Thoracic aorta (tissue), 2 donors: ENCODE data around the gene ADGRA1. TPM values are rescaled to one million over a fixed set of nuclear protein-coding genes. Genes with fewer than 3 reads are reported as not detected.

Experiments used
- ATAC-seq: fragments of 150-250 bp; one replicate; pipeline ENCODE4 v1.8.0; 2017; ENCODE audit warnings: low read depth; ENCODE audit not compliant: insufficient number of reproducible peaks, low FRiP score
- DNase-seq: peaks from one replicate; pipeline ENCODE4 v3.0.0-alpha.2; 2020; ENCODE audit warnings: low spot score
- H3K27ac ChIP-seq, 2 donors: fragments of 200-600 bp; sonication (generic); 1 replicate in 1 of 2; 2 replicates in 1 of 2; pipeline ENCODE4 v1.5.1; 2016; ENCODE audit warnings: mild to moderate bottlenecking in 2 of 2, moderate library complexity in 2 of 2
- H3K27me3 ChIP-seq: fragments of 200-600 bp; sonication (generic); replicated peaks from 2 replicates; pipeline ENCODE4 v1.6.0; 2016; ENCODE audit warnings: mild to moderate bottlenecking; ENCODE audit not compliant: insufficient read depth
- H3K36me3 ChIP-seq: fragments of 200-600 bp; sonication (generic); one replicate; pipeline ENCODE4 v1.5.1; 2016
- H3K4me1 ChIP-seq, 2 donors: fragments of 200-600 bp; sonication (generic); 1 replicate in 1 of 2; 2 replicates in 1 of 2; pipeline versions ENCODE4 v1.5.1 to v1.6.0; 2016; ENCODE audit warnings: low read depth in 2 of 2, mild to moderate bottlenecking in 1 of 2; ENCODE audit not compliant: control insufficient read depth in 1 of 2
- H3K4me3 ChIP-seq: fragments of 200-600 bp; sonication (generic); 2 replicates; pipeline ENCODE4 v1.5.1; 2016; ENCODE audit warnings: mild to moderate bottlenecking
- H3K9me3 ChIP-seq: fragments of 200-600 bp; sonication (generic); 2 replicates; pipeline ENCODE4 v1.5.1; 2016
- total RNA-seq, 2 donors: library from RNA; depleted of rRNA; stranded (reverse); fragments of >200 nt; gene quantifications; one replicate each; pipeline versions ENCODE4 v1.1.0 to v1.2.3, GENCODE V29; 2016
- TF ChIP-seq, protein P1 (sequence below): fragments of 200-600 bp; sonication (generic); IDR thresholded peaks from one replicate; pipeline ENCODE4 v1.5.1; 2019; ENCODE audit warnings: antibody characterized with exemption

The ADGRA1 gene
- total RNA-seq, 2 donors from 2014 or later: not detected

GRCh38 chr10:133056651-133057178, 31.0 kb upstream of the ADGRA1 start:
- DNase-seq (no peak), ATAC-seq (no peak)
- no peaks in the 10 kb centered on the region for H3K4me1 ChIP-seq
- no peaks in the 10 kb centered on the region for H3K36me3 ChIP-seq
- no peaks in the 10 kb centered on the region for H3K27me3 ChIP-seq
- TF ChIP-seq, protein P1, sequence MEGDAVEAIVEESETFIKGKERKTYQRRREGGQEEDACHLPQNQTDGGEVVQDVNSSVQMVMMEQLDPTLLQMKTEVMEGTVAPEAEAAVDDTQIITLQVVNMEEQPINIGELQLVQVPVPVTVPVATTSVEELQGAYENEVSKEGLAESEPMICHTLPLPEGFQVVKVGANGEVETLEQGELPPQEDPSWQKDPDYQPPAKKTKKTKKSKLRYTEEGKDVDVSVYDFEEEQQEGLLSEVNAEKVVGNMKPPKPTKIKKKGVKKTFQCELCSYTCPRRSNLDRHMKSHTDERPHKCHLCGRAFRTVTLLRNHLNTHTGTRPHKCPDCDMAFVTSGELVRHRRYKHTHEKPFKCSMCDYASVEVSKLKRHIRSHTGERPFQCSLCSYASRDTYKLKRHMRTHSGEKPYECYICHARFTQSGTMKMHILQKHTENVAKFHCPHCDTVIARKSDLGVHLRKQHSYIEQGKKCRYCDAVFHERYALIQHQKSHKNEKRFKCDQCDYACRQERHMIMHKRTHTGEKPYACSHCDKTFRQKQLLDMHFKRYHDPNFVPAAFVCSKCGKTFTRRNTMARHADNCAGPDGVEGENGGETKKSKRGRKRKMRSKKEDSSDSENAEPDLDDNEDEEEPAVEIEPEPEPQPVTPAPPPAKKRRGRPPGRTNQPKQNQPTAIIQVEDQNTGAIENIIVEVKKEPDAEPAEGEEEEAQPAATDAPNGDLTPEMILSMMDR: no peak
- H3K27ac ChIP-seq: no peak overlapping the region
- H3K4me3 ChIP-seq: no peak overlapping the region
- H3K9me3 ChIP-seq: no peaks in the 10 kb centered on the region

- no peaks in the 10 kb centered on the region for H3K27me3 ChIP-seq
- TF ChIP-seq, protein P1: no peak
- no peak overlapping the region for H3K4me3 ChIP-seq
- ATAC-seq: no peak
- DNase-seq: no peak
- H3K36me3 ChIP-seq: no peaks in the 10 kb centered on the region
- H3K27ac ChIP-seq: no peak overlapping the region
- no peaks in the 10 kb centered on the region for H3K4me1 ChIP-seq
- H3K9me3 ChIP-seq: no peaks in the 10 kb centered on the region
These were observed 29.2 kb upstream of the ADGRA1 start for GRCh38 chr10:133058331-133059092.

- Histone ChIP-seq H3K27ac (no peak overlapping the region), H3K27me3 (no peaks in the 10 kb centered on the region), H3K4me1 (no peaks in the 10 kb centered on the region), H3K9me3 (no peaks in the 10 kb centered on the region), H3K36me3 (no peaks in the 10 kb centered on the region), H3K4me3 (no peak overlapping the region)
- DNase-seq: no peak
- TF ChIP-seq, protein P1: no peak
- ATAC-seq: no peak
These were observed 28.6 kb upstream of the ADGRA1 start for GRCh38 chr10:133059093-133059470.

- TF ChIP-seq, protein P1: no peak
- H3K27ac ChIP-seq: no peak overlapping the region
- H3K4me3 ChIP-seq: no peak overlapping the region
- H3K27me3 ChIP-seq: no peaks in the 10 kb centered on the region
- no peaks in the 10 kb centered on the region for H3K36me3 ChIP-seq
- no peaks in the 10 kb centered on the region for H3K4me1 ChIP-seq
- DNase-seq (no peak), ATAC-seq (no peak)
- H3K9me3 ChIP-seq: no peaks in the 10 kb centered on the region
These were observed 28.2 kb upstream of the ADGRA1 start for GRCh38 chr10:133059571-133059970.

- Histone ChIP-seq H3K9me3 (no peaks in the 10 kb centered on the region), H3K36me3 (no peaks in the 10 kb centered on the region), H3K27ac (no peak overlapping the region), H3K4me1 (no peaks in the 10 kb centered on the region), H3K27me3 (no peaks in the 10 kb centered on the region), H3K4me3 (no peak overlapping the region)
- ATAC-seq (no peak), DNase-seq (no peak)
- TF ChIP-seq, protein P1: no peak
These were observed 27.7 kb upstream of the ADGRA1 start for GRCh38 chr10:133060022-133060421.
